OCI-LY1 (cell line): ENCODE measurements around the gene AREL1.

Experiments
- CTCF ChIP-seq: fragments of 200-600 bp; sonication (generic), shearing (Covaris generic); IDR thresholded peaks from 2 replicates; pipeline ENCODE4 v1.5.1; 2017; ENCODE audit warnings: mild to moderate bottlenecking, antibody characterized with exemption, low read length, moderate library complexity, mixed read lengths
- EZH2 ChIP-seq: fragments of 200-600 bp; sonication (generic), shearing (Covaris generic); IDR thresholded peaks from 2 replicates; pipeline ENCODE4 v1.8.0; 2017; ENCODE audit warnings: borderline replicate concordance, mixed run types, mild to moderate bottlenecking, antibody characterized with exemption, low read length, moderate library complexity, mixed read lengths

GRCh38 chr14:74620923-74621322, 92.0 kb downstream of the AREL1 start:
- TF ChIP-seq EZH2 (no peak), CTCF (no peak)
